ENCODE data around the gene TMEM181. TPM values are rescaled to one million over a fixed set of nuclear protein-coding genes. Genes with fewer than 3 reads are reported as not detected.
"Not testable (repeated sequence)": the region's sequence is repeated elsewhere in the genome, so short reads cannot be mapped to it uniquely, and the experiment has no call there.

Gene TMEM181
- total RNA-seq, 1 donor: 13.4 TPM

- Histone ChIP-seq H3K27me3 (ENCODE audit: insufficient read depth, low read length) (no peaks in the 10 kb centered on the region), H3K4me1 (ENCODE audit: insufficient read depth, low read length) (peaks cover 61% of the 10 kb centered on the region), H3K9me3 (ENCODE audit: low read depth, low read length) (no peaks in the 10 kb centered on the region), H3K4me3 (ENCODE audit: low read length) (no peak overlapping the region)
Observed at GRCh38 chr6:158654960-158655489, 95.1 kb downstream of the TMEM181 start.

DNA sequence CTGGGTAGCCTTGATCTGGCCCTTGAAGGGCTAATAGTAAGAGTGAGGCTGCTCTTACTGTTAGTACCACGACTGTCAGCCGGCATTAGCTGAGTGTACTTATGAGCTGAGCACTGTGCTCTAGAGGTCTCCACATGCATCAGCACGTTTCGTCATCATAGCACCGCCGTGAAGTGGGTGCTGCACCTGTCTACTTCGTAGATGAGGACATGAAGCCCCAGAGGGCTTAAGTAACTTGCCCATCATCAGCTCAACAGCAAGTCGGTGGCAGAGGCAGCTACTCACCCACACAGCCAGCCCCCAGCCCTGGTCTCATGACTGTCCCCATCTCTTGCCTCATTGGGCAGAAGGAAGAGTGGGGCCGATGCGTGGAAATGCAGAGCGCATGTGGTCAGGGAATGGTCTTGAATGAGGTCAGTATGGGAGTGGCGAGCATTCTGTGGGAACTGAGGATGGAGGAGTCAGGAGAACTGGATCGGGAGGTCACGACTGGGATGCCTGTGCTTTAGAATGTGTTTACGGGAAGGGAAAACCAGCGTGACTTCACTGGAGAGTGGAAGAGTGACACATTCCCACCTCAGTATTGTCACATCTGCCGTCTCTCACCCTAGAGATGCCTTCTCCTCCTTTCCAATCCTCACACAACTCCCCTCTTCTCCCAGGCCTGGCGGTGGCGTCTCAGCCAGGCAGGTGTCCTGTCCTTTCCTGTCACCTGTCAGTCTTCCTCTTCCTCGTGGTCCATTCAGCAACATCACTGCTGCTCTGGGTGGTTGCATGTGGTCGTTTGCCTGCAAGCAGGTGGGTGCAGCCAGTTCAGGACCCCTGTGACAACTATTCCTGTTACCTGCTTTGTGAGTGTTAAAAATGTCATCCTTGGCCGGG is 95.9 kb downstream of the TMEM181 start:
- H3K27me3 ChIP-seq (ENCODE audit: insufficient read depth, low read length): no peaks in the 10 kb centered on the region
- H3K4me3 ChIP-seq (ENCODE audit: low read length): no peak overlapping the region
- no peaks in the 10 kb centered on the region for H3K9me3 ChIP-seq (ENCODE audit: low read depth, low read length)
- peaks cover 63% of the 10 kb centered on the region for H3K4me1 ChIP-seq (ENCODE audit: insufficient read depth, low read length)

DNA sequence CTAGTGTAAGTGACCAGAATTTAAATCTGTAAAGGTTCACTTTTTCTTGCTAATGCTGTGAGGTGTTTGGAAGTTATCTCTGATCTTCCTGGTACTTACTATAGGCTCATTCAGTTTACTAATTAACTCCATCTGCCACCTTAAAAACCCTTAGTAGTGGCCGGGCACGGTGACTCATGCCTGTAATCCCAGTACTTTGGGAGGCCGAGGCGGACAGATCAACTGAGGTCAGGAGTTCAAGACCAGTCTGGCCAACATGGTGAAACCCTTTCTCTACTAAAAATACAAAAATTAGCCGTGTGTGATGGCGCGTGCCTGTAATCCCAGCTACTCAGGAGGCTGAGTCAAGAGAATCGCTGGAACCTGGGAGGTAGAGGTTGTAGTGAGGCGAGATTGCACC is 97.1 kb downstream of the TMEM181 start:
- H3K27me3 ChIP-seq (ENCODE audit: insufficient read depth, low read length); H3K9me3 ChIP-seq (ENCODE audit: low read depth, low read length); H3K4me3 ChIP-seq (ENCODE audit: low read length): not testable (repeated sequence)
- peaks cover 67% of the 10 kb centered on the region for H3K4me1 ChIP-seq (ENCODE audit: insufficient read depth, low read length)

- H3K27me3 ChIP-seq (ENCODE audit: insufficient read depth, low read length): no peaks in the 10 kb centered on the region
- no peaks in the 10 kb centered on the region for H3K9me3 ChIP-seq (ENCODE audit: low read depth, low read length)
- peaks cover 64% of the 10 kb centered on the region for H3K4me1 ChIP-seq (ENCODE audit: insufficient read depth, low read length)
- H3K4me3 ChIP-seq (ENCODE audit: low read length): no peak overlapping the region
Observed at GRCh38 chr6:158660333-158660754, 100.5 kb downstream of the TMEM181 start.

DNA sequence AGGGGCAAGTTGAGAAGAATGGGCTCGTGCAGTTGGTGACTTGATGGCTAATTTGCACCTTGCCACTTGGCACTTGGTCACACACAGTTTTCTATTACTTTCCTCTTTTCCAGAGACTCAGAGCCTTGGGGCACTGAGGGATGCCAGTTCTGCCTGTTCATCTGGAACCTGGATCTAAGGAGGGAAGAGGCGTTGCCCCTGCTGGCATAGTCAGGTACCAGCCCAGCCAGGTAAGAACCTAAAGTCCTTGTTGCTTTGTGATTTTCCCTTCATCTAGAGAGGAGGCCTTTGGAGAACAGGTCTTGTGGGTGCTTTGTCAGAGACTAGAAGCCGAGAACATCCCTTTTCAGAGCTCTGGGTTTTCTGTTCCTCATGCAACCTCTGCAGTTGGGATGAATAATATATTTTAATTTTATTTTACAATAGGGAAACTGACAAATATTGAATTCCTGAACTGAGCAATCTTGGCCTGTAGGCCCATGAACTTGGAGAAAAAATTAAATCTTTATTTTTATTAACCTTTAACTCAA is 101.3 kb downstream of the TMEM181 start:
- H3K27me3 ChIP-seq (ENCODE audit: insufficient read depth, low read length): no peaks in the 10 kb centered on the region
- H3K9me3 ChIP-seq (ENCODE audit: low read depth, low read length): no peaks in the 10 kb centered on the region
- H3K4me1 ChIP-seq (ENCODE audit: insufficient read depth, low read length): peaks cover 64% of the 10 kb centered on the region
- no peak overlapping the region for H3K4me3 ChIP-seq (ENCODE audit: low read length)

- H3K4me1 ChIP-seq (ENCODE audit: insufficient read depth, low read length): peaks cover 72% of the 10 kb centered on the region
- no peaks in the 10 kb centered on the region for H3K9me3 ChIP-seq (ENCODE audit: low read depth, low read length)
- H3K4me3 ChIP-seq (ENCODE audit: low read length): no peak overlapping the region
- H3K27me3 ChIP-seq (ENCODE audit: insufficient read depth, low read length): no peaks in the 10 kb centered on the region
Observed at GRCh38 chr6:158662607-158662953, 102.7 kb downstream of the TMEM181 start.

GRCh38 chr6:158662954-158663624 is 103.2 kb downstream of the TMEM181 start:
- Histone ChIP-seq H3K27me3 (ENCODE audit: insufficient read depth, low read length) (no peaks in the 10 kb centered on the region), H3K4me3 (ENCODE audit: low read length) (peak overlapping the region; percentile 29), H3K4me1 (ENCODE audit: insufficient read depth, low read length) (peaks cover 77% of the 10 kb centered on the region), H3K9me3 (ENCODE audit: low read depth, low read length) (no peaks in the 10 kb centered on the region)

DNA sequence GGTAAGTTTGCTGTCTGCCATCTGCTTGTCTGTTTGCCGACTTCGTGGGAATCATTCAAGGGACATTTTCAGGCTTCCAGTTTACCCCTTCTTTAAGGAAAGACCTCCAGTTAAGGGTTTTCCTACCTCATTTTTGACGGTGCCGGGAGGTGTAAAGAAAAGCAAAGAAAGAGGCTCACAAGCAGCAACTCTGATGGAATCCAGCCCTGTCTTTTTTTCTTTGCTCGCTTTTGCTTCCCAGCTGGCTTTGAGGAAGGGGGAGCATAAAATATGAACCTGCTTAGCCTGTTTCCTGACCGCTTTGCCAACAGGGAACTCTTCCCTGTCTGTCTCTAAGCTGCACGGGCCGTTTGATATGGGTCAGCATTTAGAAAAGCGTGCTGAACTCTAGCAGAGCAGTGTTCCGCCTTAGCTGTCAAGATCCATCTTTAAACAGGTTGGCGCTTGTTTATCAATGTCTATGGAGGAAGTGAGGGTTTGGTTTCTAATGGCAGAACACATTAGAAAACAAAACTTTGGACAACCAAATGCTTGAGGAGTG is 103.8 kb downstream of the TMEM181 start:
- peak overlapping the region; percentile 29 for H3K4me3 ChIP-seq (ENCODE audit: low read length)
- H3K9me3 ChIP-seq (ENCODE audit: low read depth, low read length): no peaks in the 10 kb centered on the region
- H3K4me1 ChIP-seq (ENCODE audit: insufficient read depth, low read length): peaks cover 83% of the 10 kb centered on the region
- H3K27me3 ChIP-seq (ENCODE audit: insufficient read depth, low read length): no peaks in the 10 kb centered on the region

DNA sequence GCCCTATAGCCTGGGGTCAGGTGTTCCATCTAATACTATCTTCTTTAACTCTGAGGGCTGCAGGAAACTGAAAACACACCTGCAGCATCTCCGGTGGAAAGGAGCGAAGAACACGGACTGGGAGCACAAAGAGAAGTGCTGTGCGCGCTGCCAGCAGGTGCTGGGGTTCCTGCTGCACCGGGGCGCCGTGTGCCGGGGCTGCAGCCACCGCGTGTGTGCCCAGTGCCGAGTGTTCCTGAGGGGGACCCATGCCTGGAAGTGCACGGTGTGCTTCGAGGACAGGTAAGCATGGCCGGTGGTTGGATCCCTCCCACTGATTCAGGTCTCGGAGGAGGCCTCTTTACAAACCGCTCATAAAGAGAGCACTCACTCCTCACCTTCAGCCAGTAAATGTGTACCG is 105.4 kb downstream of the TMEM181 start:
- Histone ChIP-seq H3K27me3 (ENCODE audit: insufficient read depth, low read length) (no peaks in the 10 kb centered on the region), H3K9me3 (ENCODE audit: low read depth, low read length) (no peaks in the 10 kb centered on the region), H3K4me3 (ENCODE audit: low read length) (no peak overlapping the region), H3K4me1 (ENCODE audit: insufficient read depth, low read length) (peaks cover 87% of the 10 kb centered on the region)

DNA sequence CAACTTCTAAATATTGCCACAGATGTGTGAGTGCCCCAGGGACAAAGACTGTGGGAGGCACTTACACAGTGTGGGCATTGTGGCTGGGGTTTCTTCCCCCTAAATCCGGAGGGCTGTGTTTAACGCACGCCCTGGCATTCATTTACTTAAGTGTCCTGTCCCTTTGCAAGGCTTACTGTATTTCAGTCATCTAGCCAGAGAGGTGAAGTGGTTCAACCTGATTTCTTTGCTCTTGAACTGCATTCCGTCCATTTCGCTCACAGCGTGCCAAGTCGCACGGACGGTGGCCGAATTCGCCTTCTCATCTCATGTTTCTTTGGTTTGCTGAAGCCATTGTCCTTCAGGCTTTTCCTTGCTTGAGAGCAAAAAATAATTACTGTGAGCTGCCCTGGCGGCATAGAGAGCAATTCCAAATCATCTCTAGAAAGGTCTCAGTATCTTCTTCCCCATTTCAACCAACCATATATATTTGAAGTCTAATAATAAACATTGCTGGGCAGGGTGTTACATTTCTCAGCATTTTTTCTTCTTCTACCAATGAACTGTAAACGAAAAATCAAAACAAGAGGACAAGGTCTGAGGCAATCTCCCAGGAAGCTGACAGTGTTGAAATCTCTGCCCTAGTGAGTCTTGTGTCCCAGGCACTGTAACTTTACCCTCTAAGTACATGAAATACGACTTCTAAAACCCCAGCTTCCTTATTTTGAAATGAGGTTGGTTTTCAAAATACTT is 106.9 kb downstream of the TMEM181 start:
- Histone ChIP-seq H3K9me3 (ENCODE audit: low read depth, low read length) (no peaks in the 10 kb centered on the region), H3K4me1 (ENCODE audit: insufficient read depth, low read length) (peaks cover 74% of the 10 kb centered on the region), H3K4me3 (ENCODE audit: low read length) (no peak overlapping the region), H3K27me3 (ENCODE audit: insufficient read depth, low read length) (no peaks in the 10 kb centered on the region)

- H3K27me3 ChIP-seq (ENCODE audit: insufficient read depth, low read length): no peaks in the 10 kb centered on the region
- peaks cover 71% of the 10 kb centered on the region for H3K4me1 ChIP-seq (ENCODE audit: insufficient read depth, low read length)
- no peaks in the 10 kb centered on the region for H3K9me3 ChIP-seq (ENCODE audit: low read depth, low read length)
- H3K4me3 ChIP-seq (ENCODE audit: low read length): no peak overlapping the region
Observed at GRCh38 chr6:158667360-158667981, 107.6 kb downstream of the TMEM181 start.

GRCh38 chr6:158668707-158669103 is 108.8 kb downstream of the TMEM181 start:
- no peaks in the 10 kb centered on the region for H3K9me3 ChIP-seq (ENCODE audit: low read depth, low read length)
- peaks cover 59% of the 10 kb centered on the region for H3K4me1 ChIP-seq (ENCODE audit: insufficient read depth, low read length)
- H3K4me3 ChIP-seq (ENCODE audit: low read length): no peak overlapping the region
- H3K27me3 ChIP-seq (ENCODE audit: insufficient read depth, low read length): no peaks in the 10 kb centered on the region

GRCh38 chr6:158669145-158670035 is 109.5 kb downstream of the TMEM181 start:
- Histone ChIP-seq H3K4me3 (ENCODE audit: low read length) (no peak overlapping the region), H3K4me1 (ENCODE audit: insufficient read depth, low read length) (peaks cover 52% of the 10 kb centered on the region), H3K27me3 (ENCODE audit: insufficient read depth, low read length) (no peaks in the 10 kb centered on the region), H3K9me3 (ENCODE audit: low read depth, low read length) (no peaks in the 10 kb centered on the region)

All from mononuclear cell (primary cell).